ENCODE measurements around the gene PIK3R5.

GRCh38 chr17:9007052-9007714, 41.7 kb upstream of the PIK3R5 start:
- TF ChIP-seq POLR2A (IDR thresholded peaks at IDR 0.05; ENCODE audit: borderline replicate concordance, extremely low read depth, insufficient read depth, insufficient read length), result no peak
- TF ChIP-seq TCF7L2 (IDR thresholded peaks at IDR 0.05; ENCODE audit: borderline replicate concordance, extremely low read depth, insufficient read depth, insufficient read length), result no peak
- TF ChIP-seq CBX3 (IDR thresholded peaks at IDR 0.05; ENCODE audit: low read depth), result no peak

Measured in HCT116 (cell line).